Stimulated activated CD4-positive, alpha-beta T cell treated with anti-CD3 and anti-CD28 coated beads, Interleukin-12 subunit alpha, Interleukin-12 subunit beta, amount 100 ng/mL, for 24 hours (primary cell): ENCODE measurements around the gene SLC35F4.
"Not testable (repeated sequence)": the region's sequence is repeated elsewhere in the genome, so short reads cannot be mapped to it uniquely, and the experiment has no call there.

ENCODE experiments used
- DNase-seq, 2 experiments: peaks; one replicate each; pipeline ENCODE4 v3.0.0-alpha.2; 2020; ENCODE audit warnings: low read depth in 2 of 2

SLC35F4 gene

DNA sequence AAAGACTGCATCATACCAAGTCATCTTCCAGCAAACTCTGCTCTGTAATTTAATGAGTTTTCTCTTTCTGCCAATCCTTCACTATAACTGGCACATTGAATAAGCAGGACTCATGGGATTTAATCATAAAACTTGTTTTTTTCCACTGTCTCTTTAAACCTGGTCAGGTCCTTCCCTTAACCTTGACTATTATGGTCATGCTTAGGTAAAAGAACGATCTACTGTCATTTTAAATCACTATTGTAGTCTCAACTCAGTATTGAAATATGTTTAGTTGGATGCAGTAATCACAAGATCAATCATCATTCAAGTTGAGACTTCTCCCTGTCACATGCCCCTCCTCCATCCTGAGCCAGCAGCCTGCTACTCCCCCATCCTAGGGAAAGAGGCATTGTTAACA, 56.1 kb downstream of the SLC35F4 start:
- no peak for DNase-seq

DNA sequence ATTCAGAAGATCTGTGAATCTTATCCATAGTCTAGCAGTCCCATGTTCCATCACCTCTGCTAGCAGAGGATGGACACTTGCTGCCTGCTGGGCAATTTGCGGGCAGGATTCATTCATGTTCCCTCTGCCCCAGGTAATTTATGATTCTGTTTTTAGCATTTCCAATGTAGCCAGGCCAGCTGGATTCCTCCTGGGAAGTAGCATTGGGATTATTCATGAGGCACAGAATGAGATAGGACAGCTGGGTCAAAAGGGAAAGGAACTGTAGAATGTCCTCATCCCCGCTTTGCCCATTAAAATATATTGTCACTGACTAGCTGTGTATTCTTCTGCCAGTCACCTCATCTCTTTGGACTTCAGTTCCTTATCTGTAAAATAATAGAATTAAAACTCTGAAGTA, 68.7 kb downstream of the SLC35F4 start:
- no peak for DNase-seq

DNA sequence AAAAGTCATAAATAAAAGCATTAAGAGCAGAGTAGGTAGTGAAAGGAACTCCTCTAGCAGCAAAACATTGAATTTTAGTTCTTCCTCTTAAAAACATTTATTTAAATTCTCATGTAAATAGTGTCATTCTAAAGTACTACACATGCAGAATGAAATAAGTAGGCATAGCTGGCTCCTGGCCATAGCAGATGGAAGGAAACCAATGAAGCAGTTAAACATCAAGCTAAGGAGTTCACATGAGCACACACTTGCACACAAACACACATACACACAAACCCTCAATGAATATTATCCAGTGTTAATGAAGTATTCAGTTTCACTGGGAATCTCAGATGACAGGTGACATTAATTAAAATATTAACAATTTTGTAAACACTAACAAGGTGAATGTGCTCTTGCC, 69.3 kb downstream of the SLC35F4 start:
- no peak for DNase-seq

DNA sequence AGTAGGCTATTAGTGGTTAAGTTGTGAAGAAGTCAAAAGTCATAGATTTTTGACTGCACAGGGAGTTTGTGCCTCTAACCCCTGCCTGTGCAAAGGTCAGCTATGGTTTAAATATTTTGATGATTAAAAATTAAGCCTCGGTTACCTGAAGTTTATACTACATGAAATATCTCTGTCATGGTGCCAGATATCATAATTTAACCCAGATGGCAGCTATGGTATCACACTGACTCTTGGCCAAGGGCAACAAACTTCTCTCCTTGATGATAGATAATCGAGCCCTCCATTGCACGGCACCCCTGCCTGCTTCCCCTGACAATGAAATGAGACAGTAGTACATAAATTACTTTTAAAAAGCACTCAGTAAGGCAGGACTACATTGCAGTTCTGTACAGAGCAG, 80.8 kb downstream of the SLC35F4 start:
- DNase-seq = no peak

DNA sequence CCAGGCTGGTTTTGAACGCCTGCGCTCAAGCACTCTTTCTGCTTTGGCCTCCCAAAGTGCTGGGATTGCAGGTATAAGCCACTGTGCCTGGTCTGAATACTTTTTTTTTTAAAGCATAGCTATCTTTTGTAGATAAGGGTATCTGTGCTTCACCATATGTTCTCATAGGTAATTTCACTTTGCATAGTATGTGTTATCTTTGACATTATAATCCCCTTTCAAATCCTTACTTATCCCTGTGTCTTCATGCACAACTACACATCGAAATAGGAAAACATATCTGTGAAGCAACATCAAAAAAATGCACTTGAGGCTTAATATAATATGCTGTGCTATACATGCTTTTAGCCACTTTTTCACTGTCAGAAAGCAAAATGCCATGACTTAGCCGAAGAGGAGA, 94.1 kb downstream of the SLC35F4 start:
- no peak for DNase-seq

DNA sequence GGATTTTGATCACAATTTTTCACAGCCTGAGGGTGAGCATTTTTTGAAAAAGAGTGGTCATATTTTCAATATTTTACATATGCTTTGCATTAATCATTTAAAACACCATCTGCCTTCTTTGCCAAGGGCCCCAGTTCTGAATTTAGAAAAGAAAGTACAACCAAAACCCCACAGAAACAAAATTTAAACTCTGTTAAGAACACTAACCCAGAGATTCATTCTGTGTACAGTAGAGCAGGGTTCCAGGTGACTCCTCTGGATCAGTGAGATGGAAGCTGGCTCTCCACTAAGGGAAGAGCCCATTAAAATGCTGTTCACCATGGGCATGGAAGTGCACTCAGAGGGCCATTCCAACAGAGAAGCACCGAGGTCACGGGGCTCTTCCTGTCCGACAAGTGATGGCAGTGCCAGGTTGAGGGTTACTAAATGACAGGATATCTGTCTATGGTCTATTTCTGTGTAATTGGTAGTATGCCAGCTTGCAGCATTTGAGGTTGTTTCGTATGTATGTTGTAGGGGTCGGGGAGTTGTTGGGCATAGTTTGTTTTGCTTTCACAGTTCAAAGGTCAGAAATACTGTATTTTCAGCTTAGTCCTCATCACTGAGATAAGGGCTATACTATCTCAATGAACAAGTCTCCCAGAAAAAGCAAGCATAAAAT, 95.9 kb downstream of the SLC35F4 start:
- DNase-seq = no peak

DNA sequence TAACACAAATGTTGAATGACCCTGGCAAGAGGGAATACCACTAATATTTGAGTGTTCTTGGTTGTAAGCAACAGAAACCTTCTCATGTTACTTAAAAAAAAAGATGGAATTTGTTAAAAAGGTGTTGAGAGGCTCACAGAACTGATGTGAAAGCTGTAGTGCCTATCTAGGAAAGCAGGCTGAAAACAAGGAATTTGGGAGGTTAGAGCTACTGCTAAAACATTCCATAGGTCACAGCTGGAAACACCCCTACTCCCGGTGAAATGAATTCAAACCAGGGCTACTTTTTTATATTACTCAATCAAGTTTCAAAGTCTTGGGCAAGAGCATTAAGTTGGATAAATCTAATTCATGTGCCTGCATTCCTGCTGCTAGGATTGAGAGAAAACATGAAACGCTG, 104.1 kb downstream of the SLC35F4 start:
- no peak for DNase-seq

DNA sequence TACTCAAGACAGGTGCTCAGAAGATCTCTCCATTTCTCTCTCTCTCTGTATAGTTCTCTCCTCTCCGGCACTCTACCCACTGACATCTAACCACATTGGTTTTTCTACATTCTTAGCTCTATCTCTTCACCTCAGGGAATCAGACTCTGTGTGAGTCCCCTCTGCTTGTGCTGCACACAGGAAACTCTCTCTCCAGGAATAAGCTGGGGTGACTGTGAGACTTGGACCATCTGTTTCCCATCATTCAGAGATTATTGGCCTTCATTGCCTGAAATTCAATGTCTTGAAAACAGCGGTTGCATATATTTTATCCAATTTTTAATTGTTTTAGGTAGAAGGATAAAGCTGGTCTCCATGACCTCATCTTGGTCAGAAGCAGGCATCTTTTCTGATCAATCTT, 105.0 kb downstream of the SLC35F4 start:
- no peak for DNase-seq

DNA sequence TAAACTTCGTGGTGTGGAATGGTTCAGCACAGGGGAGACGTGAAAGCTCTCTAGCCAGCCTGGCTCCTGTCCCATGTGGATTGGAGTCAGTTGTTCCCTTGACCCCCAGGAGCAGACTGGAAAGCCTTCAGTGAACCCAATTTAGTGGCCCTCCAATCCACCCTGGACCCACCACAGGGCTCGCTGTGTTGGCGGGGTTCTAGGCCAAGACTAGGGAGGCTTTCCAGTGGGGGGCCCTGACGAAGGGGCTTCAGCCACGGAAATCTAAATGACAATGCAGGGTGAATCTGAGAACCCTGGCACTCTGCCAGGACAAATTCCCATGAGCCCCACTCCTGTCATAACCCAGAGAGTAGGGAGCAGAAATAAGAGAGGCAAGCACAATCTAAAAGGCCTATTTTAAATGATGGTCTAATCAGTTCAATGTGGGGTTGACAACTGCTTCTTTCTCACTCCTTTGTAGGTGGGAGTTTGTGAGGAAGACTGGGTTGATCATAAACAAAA, 110.8 kb downstream of the SLC35F4 start:
- DNase-seq = no peak

DNA sequence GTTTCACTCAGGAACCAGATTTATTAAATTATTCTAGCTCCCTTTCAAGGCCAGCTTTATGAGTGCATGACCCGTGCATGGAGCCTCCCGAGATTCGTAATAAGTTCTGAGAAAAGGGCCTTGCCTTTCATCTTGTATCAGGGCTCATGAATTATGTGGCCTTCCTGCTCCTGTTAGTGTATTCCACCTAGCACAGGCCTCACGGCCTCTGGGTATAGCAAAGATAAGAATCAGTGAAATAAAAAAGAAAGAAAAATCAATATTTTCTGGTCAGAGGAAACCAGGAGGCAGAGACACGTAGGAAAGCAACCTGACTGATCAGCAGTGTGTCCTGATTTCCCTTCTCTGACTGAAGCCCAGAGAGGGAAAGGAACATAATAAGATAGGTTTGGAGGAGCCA, 111.4 kb downstream of the SLC35F4 start:
- DNase-seq = no peak

DNA sequence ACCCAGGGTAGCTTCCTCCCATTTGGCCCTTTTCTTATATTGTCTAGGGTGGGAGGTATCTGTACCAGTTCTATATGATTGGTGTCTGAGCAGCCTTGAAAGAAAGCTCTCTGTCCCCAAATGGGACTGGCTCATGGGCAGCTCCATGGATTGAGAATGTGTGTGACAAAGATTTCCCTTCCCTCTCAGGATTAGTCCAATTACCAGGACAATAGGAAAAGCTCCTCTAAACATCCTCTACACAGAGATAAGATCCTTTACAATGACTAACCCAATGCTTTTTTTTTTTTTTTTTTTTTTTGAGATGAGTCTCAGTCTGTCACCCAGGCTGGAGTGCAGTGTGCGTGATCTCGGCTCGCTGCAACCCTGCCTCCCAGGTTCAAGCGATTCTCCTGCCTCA, 112.1 kb downstream of the SLC35F4 start:
- no peak for DNase-seq

DNA sequence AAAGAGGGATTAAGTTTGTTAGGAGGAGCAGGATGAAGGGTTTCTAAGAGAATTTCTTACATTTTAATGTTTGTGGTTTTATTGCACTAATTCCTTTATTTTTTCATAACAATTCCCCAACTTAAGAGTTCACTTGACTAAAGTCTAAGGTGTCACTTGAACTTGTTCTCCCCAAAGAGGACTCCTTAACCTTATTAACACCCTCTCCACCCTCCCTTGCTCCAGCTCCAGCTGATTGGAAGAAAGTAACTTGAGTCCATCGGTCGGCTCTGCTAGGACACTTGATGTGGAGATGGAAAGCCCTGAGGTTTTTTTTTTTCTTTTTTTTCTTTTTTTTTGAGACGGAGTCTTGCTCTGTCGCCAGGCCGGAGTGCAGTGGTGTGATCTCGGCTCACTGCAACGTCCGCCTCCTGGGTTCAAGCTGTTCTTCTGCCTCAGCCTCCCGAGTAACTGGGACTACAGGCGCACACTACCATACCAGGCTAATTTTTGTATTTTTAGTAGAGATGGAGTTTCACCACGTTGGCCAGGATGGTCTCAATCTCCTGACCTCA, 113.7 kb downstream of the SLC35F4 start:
- not testable (repeated sequence) for DNase-seq

DNA sequence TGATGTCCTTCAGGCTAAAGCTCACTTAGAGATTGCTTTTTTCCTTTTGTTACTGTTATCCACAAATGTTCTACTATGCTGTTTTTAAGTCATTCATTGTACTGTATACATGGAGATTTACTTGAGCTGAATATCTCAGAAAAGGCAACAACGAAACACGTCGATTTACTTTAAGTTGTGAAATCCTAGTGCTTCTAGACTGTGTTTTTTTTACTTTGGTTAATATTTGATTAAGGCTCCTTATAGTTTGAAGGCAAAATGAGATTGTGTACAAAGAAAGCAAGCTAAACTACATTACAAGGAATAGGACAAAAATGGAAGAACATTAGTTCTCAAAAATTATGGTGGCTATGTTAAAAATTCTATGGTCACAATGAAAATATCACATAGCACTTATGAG, 114.5 kb downstream of the SLC35F4 start:
- no peak for DNase-seq

DNA sequence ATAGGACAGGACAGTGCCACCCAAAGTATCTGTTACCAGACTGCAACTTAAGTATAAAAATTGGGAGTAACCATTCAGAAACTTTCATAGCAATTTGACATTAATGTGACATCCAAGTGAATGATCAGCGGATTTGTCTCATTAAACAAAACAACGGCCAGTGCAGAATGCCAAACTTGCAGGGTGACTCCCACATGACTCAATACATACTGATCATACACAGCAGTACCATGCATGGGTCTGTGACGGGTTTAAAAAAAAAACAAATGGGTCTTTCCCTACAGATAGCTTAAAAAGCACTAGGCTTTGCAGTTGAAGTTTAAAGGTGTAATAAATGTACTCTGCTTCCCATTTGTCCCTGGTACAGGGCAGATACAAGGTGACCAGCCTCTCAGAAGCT, 116.6 kb downstream of the SLC35F4 start:
- no peak for DNase-seq

DNA sequence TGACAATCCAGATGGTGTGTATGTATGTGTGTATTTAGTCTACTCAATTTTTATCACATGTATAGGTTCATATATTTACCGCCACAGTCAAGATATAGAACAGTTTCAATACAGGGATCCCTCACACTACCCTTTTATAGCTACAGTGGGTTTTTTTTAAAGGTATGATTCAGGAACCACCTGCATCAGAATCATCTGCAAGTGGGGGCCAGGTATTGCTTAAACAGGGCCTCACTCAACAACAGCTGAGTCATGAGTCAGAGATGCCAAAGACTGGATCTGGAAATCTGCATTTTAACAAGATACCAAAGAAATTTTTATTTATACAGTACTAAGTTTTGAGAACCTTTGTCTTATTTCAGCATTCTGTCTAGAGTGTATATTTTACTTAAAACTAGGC, 117.6 kb downstream of the SLC35F4 start:
- DNase-seq = no peak

DNA sequence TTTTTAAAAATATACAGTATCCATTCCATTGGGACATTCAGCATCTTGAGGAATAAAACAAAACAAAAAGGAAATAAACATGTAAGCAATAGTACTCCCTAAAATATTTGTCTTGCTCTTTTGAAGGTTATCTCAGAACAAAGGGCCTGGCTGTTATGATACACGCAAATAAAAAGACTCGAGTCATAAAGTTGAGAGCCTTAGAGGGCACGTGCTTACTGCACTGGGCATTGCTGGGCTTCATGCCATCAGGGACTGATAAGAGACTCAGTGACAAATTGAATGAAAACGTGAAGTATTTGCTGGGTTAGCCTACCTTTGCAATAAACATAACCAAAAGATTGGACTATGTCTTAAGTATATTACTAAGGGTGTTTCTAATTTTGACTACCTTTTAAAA, 118.9 kb downstream of the SLC35F4 start:
- DNase-seq = no peak

DNA sequence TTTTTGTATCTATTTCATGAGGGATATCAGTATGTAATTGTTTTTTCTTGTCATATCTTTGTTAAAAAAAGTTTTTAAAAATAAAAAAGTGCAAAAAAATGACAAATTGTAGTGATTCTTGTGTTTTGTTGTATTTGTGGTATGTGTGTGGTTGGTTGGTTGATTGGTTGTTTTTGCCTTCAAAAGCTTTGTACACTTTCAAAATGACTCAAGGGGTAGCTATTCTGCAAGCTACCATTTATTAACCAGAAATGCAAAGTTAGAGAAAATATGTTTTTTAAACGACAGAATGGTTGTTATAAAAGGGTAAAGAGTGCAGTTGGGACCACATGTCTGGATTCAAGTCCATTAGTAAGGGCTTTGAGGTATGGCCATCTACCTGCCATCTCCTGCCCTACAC, 119.3 kb downstream of the SLC35F4 start:
- no peak for DNase-seq

DNA sequence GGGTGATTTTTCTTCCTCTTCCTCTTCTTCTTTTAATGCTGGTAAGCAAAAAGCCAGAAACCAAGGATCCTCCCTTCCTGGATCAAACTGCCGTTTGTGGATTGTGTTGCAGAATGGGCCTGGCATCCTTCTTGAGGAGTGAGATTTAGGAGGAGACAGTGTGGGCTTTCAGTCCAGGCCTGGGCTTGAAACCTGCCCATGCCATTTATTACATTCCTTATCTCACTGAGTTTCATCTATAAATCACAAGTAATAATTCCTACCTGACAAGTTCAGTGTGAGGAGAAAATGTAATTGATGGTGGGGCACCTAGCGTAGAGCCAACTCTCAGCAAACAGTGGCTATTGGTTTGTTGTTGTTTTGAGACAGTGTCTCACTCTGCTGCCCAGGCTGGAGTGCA, 126.4 kb downstream of the SLC35F4 start:
- DNase-seq = no peak

DNA sequence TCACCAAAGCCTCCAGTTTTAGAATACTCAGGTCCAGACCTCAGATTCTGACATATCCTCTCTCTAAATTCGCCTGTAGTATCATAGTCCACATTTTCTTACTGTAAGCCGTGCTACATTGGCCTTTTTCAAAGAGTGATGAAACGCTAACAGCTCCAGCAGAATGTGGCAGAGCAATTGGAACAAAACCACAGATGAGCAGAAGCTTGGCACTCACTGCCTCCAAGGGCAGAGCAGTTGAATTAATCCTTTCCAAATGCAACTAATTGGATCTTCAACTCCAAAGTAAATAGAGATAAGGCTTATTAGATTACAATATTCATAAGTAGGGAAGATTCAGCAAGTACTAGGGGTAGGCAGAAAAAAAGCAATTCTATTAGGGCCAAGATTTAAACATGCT, 128.3 kb downstream of the SLC35F4 start:
- DNase-seq = no peak

DNA sequence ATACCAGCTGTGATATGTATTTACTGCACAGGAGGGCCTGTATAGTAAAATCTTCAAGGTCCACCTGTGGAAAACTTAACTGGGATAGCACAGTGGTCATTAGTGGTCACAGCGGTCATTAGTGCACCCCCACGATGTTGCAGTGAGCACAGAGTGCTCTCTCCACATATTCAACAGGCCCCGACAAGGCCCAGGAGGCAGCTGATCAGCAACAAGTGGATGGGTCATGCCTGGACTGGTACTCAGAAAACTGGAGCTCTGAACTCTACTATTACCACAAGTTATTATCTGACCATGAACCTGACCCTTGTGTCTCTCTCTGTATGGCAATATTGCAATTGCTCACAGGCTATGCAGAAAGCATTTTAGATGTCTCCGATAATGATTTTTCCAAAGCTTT, 129.5 kb downstream of the SLC35F4 start:
- no peak for DNase-seq

DNA sequence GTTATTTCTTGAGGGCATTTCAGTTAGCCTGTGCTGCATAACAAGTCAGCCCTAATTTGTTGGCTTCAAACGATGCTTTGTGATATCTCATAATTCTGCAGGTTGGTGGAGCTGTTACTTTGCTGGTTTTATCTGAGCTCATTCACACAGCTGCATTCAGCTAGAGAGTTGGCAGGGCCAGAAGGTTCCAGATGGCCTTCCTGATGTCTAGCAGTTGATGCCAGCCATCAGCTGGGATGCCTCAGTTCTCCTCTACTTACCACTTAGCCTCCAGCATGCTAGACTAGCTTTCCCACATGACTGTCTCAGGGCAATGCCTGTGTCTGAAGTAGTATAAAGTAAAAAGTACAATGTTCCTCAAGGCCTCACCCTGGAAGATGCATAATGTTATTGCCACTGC, 130.6 kb downstream of the SLC35F4 start:
- no peak for DNase-seq

DNA sequence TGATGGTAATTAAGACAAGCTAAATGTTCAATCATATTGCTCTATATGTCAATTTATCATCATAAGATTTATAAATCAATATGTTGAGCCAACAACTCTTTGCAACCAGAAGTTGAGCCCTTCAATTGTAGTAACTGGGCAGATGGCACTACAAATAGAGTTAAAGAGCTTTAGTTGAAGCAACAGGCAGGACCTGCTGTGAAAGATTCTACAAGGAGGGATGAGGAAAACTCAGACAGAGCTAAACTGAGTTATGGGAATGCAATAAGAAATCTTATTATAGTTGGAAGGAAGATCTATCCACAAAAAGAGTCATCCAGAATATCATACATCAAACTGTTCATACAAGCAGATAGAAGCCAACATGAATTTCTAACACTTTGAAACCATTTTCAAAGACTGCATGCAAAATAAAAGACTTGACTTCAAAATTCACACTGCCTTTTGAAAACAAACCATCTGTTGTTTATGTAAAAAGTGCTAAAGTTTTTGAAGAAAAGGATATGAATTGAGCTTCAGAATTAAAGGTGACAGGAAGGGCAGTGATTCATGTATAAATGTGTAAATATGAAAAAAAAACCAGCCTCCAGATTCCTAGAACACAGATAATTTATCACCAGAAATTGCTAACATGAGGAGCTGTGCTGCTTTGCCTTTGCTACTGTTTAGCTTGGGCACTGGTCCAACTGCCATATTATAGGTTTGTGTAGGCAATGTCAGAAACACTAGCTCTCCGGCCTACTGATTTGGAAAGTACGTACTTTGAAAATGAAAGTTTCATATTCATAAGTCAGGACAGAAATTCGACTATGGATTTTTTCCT, 133.2 kb downstream of the SLC35F4 start:
- no peak for DNase-seq
